H1 (cell line): ENCODE measurements around the gene PTH1R.

Experiments
- EZH2 ChIP-seq: fragments of 200-600 bp; sonication (generic); IDR thresholded peaks from 2 replicates; pipeline ENCODE4 v1.7.1; 2012; ENCODE audit warnings: low read depth, mild to moderate bottlenecking, moderate library complexity, low read length, inconsistent platforms; ENCODE audit not compliant: severe bottlenecking
- KDM1A ChIP-seq: fragments of 200-600, 300-600 bp; sonication (generic); IDR thresholded peaks from 2 replicates; pipeline ENCODE4 v1.7.1; 2016; ENCODE audit warnings: mild to moderate bottlenecking, low read length, borderline replicate concordance
- RAD21 ChIP-seq, 2 experiments: IDR thresholded peaks in 1 of 2; conservative IDR thresholded peaks in 1 of 2; 2 replicates each; pipeline ENCODE4 v1.6.1; 2011; ENCODE audit warnings: low read depth in 2 of 2, low read length in 2 of 2, improper control_type of control experiment in 1 of 2, inconsistent platforms in 1 of 2, mild to moderate bottlenecking in 1 of 2, moderate library complexity in 1 of 2
- TCF12 ChIP-seq: IDR thresholded peaks from 2 replicates; pipeline ENCODE4 v1.6.1; 2011; ENCODE audit warnings: low read depth, mild to moderate bottlenecking, low read length
- TEAD4 ChIP-seq: IDR thresholded peaks from 2 replicates; pipeline ENCODE4 v1.6.1; 2012; ENCODE audit warnings: low read depth, low read length, inconsistent platforms, mixed read lengths
- TF ChIP-seq, protein P1 (sequence below), 3 experiments: IDR thresholded peaks; 1 replicate in 2 of 3; 2 replicates in 1 of 3; pipeline versions ENCODE4 v1.5.1 to v1.6.1; 2011; ENCODE audit warnings: low read length in 3 of 3, mild to moderate bottlenecking in 3 of 3, inconsistent platforms in 2 of 3, low read depth in 1 of 3, moderate library complexity in 1 of 3; ENCODE audit not compliant: insufficient read depth in 1 of 3; ENCODE audit errors: control extremely low read depth in 1 of 3

- TF ChIP-seq RAD21 (IDR thresholded peaks at IDR 0.05 in 1 of 2, conservative IDR thresholded peaks at IDR 0.05 in 1 of 2; ENCODE audit: low read depth in 2 of 2, low read length in 2 of 2), result no peak
- no peak for TF ChIP-seq TEAD4
- TF ChIP-seq, protein P1, sequence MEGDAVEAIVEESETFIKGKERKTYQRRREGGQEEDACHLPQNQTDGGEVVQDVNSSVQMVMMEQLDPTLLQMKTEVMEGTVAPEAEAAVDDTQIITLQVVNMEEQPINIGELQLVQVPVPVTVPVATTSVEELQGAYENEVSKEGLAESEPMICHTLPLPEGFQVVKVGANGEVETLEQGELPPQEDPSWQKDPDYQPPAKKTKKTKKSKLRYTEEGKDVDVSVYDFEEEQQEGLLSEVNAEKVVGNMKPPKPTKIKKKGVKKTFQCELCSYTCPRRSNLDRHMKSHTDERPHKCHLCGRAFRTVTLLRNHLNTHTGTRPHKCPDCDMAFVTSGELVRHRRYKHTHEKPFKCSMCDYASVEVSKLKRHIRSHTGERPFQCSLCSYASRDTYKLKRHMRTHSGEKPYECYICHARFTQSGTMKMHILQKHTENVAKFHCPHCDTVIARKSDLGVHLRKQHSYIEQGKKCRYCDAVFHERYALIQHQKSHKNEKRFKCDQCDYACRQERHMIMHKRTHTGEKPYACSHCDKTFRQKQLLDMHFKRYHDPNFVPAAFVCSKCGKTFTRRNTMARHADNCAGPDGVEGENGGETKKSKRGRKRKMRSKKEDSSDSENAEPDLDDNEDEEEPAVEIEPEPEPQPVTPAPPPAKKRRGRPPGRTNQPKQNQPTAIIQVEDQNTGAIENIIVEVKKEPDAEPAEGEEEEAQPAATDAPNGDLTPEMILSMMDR (IDR thresholded peaks at IDR 0.05; ENCODE audit: control extremely low read depth in 1 of 3, insufficient read depth in 1 of 3, low read depth in 1 of 3, low read length in 3 of 3), result no peak
- TF ChIP-seq TCF12, result no peak
- no peak for TF ChIP-seq KDM1A
- no peak for TF ChIP-seq EZH2
These were observed 6.3 kb upstream of the PTH1R start for GRCh38 chr3:46871222-46871621.
